ENCODE measurements around the gene MYO5A.

DNA sequence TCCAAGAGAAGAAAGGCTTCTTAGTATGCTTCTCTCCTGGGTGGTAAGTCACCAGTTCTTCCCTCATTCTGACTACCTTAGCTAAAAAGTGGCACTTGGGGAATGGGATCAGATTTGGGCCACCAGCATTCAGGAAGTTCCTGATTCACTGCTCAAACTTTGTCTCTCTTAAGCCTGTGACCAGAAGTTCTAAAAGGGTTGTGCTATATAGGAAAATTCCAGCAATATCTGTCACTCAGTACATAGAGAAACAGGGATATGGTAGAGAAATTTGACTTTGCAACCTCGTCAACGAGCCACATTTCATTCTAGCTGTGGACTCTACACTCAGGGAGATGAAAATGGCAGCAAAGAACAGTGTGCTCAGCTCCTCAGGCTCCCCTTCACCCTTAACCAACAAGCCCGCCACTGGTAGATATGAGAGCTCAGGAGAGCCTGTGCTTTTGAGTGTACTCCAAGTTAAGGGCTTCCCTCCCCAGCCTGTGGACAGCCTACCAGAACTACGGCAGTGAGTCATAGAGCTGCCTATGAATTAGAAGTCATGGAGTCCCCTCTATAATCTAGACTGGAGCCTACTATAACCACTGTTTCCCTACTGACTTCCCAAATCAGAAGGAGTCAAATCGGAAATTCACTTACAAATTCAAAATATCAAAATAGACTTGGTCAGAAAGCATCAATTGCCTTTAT lies 180.5 kb downstream of the MYO5A start:
- no peak for TF ChIP-seq POLR2A (IDR thresholded peaks at IDR 0.05)
- TF ChIP-seq, protein P1, sequence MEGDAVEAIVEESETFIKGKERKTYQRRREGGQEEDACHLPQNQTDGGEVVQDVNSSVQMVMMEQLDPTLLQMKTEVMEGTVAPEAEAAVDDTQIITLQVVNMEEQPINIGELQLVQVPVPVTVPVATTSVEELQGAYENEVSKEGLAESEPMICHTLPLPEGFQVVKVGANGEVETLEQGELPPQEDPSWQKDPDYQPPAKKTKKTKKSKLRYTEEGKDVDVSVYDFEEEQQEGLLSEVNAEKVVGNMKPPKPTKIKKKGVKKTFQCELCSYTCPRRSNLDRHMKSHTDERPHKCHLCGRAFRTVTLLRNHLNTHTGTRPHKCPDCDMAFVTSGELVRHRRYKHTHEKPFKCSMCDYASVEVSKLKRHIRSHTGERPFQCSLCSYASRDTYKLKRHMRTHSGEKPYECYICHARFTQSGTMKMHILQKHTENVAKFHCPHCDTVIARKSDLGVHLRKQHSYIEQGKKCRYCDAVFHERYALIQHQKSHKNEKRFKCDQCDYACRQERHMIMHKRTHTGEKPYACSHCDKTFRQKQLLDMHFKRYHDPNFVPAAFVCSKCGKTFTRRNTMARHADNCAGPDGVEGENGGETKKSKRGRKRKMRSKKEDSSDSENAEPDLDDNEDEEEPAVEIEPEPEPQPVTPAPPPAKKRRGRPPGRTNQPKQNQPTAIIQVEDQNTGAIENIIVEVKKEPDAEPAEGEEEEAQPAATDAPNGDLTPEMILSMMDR (IDR thresholded peaks at IDR 0.05), result no peak
